ENCODE measurements around the gene TSC2.

Gene TSC2

DNA sequence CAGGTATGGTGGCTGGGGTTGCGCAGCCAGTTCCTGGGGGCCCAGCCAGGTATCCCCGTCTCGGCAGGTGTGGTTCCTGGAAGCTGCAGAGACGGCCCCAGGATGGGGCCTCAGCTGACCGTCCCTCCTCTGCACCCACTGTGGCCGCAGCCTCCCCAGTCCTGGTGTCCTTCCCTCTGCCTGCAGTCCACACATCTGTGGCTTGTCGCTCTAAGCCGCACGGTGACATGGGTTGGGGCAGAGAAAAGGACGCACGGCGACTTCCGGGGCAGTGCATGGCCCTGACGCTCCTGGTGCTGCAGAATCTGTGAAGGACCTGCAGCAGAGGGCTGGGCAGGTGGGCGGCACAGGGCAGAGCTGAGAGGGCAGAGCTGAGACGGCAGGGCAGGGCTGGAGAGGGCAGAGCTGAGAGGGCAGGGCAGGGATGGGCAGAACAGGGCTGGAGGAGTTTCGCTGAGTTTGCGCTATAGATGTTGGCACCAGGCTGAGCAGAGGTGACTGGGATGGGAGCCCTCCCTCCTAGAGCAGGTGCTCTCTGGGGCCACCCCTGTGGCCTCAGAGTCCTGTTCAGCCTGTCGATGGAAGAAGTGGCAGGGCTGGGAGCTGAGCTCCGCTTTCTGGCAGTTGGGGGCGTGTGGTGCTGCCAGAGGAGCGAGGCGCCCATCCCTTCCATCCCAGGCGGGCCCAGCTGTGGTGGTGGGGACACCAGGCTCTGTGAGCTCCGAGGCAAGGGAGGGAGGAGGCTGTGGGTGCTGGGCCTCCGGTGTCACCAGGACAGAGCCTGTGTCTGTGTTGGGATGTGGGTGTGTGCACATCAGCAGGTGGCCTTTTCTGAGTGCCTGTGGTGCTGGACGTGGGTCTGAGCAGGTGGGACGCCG lies 23.0 kb downstream of the TSC2 start:
- DNase-seq (ENCODE audit: low read depth): no peak

DNA sequence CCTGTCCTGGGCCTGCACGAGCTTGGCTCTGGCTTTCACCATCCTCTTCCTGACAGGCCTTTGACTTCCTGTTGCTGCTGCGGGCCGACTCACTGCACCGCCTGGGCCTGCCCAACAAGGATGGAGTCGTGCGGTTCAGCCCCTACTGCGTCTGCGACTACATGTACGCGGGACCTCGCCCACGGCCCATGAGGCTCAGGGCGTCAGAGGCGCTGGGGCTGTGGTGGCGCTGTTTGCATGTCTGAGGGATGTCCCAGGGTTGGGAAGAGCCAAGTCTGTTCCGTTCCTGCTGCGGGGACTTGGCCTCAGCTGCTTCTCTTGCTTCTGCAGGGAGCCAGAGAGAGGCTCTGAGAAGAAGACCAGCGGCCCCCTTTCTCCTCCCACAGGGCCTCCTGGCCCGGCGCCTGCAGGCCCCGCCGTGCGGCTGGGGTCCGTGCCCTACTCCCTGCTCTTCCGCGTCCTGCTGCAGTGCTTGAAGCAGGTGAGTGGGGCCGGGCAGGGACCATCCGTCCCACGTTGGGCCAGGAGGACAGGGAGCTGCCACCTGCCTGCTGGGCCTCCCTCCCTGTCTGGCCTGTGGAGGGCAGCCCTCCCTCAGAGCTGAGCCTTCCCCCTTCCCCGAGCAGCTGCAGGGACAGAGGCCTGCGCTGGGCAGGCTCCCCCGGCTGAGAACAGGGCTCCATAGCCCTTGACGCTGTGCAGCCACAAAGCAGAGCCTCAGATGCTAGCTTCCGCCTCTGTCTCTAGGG lies 23.8 kb downstream of the TSC2 start:
- DNase-seq (ENCODE audit: low read depth): no peak

- DNase-seq (ENCODE audit: low read depth): no peak
Measured at GRCh38 chr16:2072926-2073325, 25.1 kb downstream of the TSC2 start.

DNA sequence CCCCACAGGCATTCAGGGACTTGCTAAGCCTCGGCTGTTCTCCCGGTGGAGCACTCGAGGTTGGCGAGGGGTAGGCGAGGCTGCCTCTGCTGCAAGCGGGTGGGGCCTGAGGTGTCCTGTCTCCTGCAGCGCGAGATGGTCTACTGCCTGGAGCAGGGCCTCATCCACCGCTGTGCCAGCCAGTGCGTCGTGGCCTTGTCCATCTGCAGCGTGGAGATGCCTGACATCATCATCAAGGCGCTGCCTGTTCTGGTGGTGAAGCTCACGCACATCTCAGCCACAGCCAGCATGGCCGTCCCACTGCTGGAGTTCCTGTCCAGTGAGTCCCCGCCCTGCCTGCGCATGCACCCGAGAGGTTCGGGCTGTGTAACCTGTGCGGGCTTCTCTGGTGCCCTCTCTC lies 26.3 kb downstream of the TSC2 start:
- no peak for DNase-seq (ENCODE audit: low read depth)

GRCh38 chr16:2075631-2076030 lies 27.8 kb downstream of the TSC2 start:
- no peak for DNase-seq (ENCODE audit: low read depth)

DNA sequence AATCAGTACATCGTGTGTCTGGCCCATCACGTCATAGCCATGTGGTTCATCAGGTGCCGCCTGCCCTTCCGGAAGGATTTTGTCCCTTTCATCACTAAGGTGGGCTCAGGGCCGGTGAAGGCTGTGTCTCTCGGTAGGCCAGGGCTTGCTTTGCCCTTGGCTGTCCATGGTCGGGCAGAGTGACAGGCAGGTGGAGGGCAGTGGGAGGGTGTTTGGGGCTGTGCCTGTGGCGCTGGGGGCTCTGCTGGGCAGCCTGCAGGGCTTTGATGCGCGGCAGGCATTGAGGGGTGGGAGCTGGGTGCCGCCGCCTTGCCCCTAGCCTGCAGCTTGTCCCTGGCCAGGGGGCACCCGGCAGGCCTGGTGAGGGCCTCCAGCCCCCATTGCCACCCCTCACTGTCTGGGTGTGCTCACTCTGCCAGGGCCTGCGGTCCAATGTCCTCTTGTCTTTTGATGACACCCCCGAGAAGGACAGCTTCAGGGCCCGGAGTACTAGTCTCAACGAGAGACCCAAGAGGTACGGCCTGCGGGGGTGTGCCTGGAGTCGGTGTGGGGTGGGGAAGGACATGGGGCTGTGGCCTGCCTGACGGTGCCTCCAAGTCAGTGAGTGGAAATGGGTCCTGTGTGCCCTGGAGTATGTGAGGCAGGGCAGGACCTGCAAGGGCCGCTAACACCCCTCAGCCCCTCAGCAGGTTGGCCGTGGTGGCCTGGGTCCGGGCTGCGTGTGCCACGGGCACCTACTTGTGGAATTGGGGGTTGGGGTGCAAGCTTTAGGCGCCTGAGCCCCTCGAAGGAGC lies 28.5 kb downstream of the TSC2 start:
- DNase-seq (ENCODE audit: low read depth): no peak

DNA sequence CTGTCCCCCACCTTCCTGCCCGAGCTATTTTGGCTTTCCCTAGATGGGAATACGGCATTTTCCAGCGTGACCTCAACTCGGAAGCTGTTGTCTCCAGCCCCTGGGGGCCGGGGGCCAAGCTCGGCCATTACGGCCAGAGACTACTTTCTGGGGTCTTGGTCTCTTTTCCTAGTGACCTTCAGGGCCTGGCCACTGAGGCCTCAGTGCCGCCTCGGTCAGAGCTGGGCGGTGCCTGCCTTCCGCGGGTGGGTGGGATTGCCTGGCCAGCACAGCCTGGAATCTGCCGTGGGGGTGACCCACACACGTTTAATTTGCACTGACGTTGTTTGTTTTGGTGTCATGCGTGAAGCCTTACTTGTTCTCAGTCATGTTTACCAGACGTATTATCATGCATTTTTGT lies 29.2 kb downstream of the TSC2 start:
- DNase-seq (ENCODE audit: low read depth): no peak

DNA sequence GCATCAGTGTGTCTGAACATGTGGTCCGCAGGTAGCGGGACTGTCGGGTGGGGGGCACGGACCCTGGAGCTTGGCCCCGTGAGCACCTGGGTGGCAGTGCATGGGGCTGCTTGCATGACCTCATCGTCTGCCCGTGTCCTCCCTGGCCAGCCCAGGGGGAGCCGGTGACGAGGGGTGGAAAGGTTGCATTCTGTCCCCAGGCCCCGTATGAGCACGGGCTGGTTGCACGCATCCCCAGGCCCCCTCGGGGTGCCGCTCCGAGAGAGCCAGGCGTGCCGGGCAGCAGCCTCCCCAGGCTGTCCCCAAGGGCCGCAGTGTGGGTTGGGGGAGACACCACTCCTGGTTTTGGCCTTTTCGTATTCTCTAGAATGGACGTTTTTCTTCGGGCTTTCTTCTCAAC lies 29.9 kb downstream of the TSC2 start:
- no peak for DNase-seq (ENCODE audit: low read depth)

GRCh38 chr16:2078096-2078495 lies 30.3 kb downstream of the TSC2 start:
- DNase-seq (ENCODE audit: low read depth): no peak

DNA sequence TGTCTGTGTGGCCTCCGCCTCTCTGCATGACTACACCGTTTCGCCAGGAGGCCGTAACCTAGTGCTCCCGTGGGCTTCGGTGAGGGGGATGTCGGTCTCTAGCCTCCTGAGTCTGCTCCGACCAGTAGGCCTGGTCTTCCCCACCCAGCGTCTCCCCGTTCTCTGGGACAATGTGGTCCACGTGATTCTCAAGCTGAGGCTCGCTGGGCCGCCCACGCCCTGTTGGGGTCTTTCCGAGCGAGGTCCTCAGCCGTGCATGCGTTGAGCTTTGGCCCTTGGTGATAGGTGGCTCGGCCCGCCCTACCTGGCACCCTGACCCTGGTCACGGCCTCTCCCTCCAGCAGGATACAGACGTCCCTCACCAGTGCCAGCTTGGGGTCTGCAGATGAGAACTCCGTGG lies 30.9 kb downstream of the TSC2 start:
- no peak for DNase-seq (ENCODE audit: low read depth)

DNA sequence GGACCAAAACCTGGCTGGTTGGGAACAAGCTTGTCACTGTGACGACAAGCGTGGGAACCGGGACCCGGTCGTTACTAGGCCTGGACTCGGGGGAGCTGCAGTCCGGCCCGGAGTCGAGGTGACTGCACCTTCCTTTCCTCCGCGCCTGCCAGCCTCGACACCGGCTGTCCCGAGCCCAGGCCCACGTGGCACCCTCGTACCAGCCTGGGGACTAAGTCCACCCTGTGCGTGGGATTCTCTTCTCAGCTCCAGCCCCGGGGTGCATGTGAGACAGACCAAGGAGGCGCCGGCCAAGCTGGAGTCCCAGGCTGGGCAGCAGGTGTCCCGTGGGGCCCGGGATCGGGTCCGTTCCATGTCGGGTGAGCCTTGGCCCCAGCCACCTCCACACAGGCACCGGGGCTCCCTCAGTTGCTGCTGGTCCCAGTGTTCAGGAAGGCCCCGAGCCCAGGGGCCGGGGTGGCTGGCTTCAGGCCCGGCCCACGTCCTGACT lies 31.6 kb downstream of the TSC2 start:
- no peak for DNase-seq (ENCODE audit: low read depth)

DNA sequence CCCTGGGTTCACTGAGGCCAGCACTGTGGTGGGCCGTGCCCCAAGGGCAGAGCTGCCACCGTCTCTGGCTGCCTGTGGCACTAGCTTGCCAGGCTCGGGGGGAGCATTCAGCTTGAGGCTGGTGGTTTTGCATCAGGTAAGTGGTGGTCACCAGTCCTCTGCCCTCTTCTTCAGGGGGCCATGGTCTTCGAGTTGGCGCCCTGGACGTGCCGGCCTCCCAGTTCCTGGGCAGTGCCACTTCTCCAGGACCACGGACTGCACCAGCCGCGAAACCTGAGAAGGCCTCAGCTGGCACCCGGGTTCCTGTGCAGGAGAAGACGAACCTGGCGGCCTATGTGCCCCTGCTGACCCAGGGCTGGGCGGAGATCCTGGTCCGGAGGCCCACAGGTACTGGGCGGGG lies 32.2 kb downstream of the TSC2 start:
- no peak for DNase-seq (ENCODE audit: low read depth)

DNA sequence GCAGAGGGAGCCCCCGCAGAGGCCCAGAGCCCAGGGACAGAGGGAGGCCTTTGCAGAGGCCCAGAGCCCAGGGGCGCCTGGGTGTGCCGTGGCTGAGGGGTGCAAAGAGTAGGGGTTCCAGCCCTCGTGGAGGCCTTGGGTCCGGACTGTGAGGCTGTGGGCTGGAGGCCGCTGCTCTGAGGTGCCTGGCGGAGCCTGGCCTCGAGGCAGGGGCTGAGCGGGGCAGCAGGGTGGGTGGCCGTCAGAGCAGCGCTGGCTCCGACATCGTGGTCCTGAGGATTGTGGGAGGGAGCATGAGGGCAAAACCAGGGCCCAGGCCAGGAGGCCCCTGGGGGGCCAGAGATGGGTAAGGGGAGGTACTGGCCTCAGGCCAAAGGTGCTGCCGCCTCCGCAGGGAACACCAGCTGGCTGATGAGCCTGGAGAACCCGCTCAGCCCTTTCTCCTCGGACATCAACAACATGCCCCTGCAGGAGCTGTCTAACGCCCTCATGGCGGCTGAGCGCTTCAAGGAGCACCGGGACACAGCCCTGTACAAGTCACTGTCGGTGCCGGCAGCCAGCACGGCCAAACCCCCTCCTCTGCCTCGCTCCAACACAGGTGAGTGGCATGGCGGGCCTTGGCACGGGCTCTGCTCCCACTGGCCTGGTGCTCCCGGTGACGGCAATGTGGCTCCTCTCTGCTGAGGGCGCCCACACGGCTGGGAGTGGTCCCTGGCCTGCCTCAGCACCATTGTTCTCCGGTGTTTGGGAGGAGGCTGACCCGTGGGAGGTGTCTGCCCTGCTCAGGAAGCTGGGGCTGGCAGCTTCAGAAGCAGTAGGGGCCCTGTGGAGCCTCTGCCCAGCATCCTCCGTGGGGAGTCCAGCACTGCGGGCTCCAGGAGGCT lies 33.7 kb downstream of the TSC2 start:
- DNase-seq (ENCODE audit: low read depth): no peak

DNA sequence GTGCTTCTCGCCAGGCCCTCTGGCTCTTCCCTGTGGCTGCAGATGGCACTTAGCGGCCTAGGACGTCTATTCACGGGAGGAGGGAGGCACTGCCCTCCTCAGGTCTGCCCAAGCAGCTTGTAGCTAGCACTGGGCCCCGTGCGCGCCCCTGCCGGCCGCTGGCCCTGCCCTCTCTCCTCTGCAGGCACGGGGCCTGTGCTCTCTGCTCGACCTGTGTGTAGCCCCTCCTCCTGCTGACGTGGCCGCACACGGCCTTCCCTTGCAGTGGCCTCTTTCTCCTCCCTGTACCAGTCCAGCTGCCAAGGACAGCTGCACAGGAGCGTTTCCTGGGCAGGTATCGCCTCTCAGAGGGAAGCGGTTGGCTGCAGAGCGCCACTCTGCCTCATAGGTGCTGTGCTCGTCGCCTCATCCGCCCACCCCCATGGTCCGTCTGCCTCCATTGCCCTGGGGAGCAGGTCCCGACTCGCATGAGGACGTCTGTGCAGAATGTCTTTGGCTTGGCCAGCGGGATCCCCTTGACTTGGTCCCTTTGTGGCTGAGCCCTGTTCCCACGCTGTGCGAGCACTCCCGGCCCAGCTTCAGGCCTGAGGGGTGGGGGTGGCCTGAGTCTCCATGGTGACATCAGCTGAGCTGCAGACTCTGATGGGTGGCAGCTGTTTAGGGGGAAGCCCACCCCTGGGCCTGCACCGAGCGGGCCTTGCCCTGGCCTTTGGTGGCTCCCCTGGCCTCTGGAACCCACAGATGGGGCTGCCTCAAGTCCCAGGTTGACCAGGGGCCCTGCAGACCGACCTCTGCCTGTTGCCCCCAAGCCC lies 34.6 kb downstream of the TSC2 start:
- DNase-seq (ENCODE audit: low read depth): no peak

GRCh38 chr16:2082983-2083364 lies 35.2 kb downstream of the TSC2 start:
- DNase-seq (ENCODE audit: low read depth): no peak

DNA sequence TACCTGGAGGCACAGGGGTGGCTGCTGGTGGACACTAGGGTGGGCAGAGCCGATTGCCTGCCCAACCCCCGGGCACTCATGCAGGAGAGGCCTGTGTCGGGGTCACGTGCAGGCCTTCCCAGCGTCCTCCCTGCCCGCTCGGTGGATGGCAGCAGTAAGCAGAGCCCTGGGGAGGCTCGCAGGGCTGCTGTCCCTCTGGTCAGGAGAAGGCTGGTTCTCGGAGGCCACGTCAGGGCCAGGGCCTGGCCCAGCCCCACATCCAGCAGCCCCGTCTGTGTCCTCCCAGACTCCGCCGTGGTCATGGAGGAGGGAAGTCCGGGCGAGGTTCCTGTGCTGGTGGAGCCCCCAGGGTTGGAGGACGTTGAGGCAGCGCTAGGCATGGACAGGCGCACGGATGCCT lies 35.6 kb downstream of the TSC2 start:
- DNase-seq (ENCODE audit: low read depth): no peak

- DNase-seq (ENCODE audit: low read depth): no peak
Measured at GRCh38 chr16:2083876-2084780, 36.3 kb downstream of the TSC2 start.

- DNase-seq (ENCODE audit: low read depth): no peak
Measured at GRCh38 chr16:2084895-2085625, 37.3 kb downstream of the TSC2 start.

GRCh38 chr16:2085669-2086068 lies 37.9 kb downstream of the TSC2 start:
- DNase-seq (ENCODE audit: low read depth): no peak

Measured in stimulated activated CD8-positive, alpha-beta memory T cell treated with anti-CD3 and anti-CD28 coated beads, Interleukin-15, amount 100 ng/mL, for 24 hours (primary cell).